Activated CD8-positive, alpha-beta memory T cell treated with anti-CD3 and anti-CD28 coated beads for 48 hours (primary cell): Measurements from ENCODE around the gene ANAPC16.
"Not testable (repeated sequence)": the region's sequence is repeated elsewhere in the genome, so short reads cannot be mapped to it uniquely, and the experiment has no call there.

Source experiments
- DNase-seq, 3 experiments: peaks; one replicate each; pipeline ENCODE4 v3.0.0-alpha.2; 2020; ENCODE audit warnings: low read depth in 2 of 3, low spot score in 2 of 3

Gene ANAPC16

DNA sequence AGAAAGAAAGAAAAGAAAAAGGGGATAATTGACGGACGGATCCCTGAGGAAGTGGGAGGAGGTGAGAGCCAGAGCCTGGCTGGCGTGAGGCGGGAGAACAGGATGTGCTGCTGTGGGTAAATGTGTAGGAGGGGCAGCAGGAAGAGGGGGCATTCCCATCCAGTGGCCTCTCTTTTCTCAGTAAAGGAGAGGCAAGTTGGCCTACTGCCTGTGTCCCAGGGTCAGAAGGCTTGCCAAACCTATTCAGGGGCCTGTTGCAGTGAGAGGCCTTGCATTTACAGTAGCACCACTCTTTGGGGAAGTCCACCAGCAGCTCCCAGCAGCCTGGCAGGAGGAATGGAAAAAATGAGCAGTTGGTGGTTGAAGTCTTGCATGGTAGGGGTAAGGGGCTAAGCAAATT is 26.9 kb downstream of the ANAPC16 start:
- DNase-seq = no peak

DNA sequence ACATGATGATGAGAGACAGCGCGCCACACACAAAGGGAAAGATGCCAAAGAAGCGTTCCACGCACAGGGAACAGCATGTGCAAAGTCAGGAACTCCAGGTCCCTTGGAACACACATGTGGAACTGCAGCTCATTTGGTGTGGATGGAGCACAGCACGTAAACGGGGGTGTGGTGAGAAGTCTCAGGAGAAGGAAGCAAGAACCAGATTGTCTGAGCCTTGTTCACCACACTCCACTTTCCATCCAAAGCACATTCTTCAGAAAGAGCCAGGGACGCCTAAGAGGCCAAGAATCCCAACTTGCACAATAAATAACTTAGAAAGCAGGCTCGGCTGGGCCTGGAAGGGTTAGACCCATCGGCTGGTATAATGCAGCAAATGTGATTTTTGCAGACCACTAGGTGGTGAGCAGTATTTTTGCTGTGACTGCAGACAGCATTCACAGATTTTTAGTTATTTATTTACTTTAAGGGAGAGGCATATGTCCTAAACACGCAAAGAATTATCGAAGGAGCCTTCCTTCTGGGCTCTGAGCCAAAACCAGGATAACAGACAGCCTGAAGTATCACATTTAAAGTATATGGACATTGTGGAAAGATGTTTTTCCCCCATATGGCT is 28.1 kb downstream of the ANAPC16 start:
- no peak for DNase-seq

DNA sequence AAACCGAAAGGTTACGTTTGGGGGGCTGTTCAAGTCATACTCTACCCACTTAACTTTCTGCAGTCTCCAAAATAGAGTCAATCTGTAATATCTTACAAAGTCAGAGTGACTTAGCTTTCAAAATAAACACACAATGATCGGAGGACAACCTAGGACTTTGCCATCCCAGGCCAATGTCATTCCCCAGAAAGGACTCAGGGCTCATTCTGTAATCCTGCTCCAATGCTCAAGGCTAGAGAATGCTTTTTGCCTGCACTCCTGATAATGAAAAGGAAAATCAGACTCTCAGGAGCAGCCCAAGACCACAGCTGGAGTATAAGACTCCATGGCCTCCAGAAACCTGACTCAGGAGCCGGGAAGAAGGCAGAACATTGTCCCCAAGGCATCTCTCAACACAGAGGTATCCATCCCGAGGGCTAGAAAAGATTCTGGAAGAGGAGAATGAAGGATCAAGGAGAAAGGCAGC is 28.8 kb downstream of the ANAPC16 start:
- no peak for DNase-seq

DNA sequence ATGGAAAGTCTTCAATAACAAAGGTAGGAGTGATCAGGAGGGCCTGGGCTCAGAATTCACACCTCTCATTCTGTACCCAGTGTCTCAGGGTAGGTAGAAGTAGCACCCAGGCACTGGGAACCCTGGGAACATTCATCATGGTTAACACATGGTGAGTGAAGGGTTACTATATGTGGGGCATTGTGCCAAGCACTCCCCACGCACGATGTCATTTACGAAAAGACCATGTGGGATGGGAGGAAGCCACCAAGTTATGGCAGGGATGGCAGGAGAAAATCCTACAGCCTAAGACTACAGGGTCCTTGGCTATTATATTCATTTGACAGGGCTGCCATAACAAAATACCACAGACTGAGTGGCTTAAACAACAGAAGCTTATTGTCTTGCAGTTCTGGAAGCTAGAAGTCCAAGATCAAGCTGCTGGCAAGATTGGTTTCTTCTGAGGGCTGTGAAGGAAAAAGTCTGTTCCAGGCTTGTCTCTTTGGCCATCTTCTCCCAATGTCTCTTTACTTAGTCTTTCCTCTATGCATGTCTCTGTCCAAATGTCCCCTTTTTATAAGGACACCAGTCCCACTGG is 30.2 kb downstream of the ANAPC16 start:
- DNase-seq = no peak

DNA sequence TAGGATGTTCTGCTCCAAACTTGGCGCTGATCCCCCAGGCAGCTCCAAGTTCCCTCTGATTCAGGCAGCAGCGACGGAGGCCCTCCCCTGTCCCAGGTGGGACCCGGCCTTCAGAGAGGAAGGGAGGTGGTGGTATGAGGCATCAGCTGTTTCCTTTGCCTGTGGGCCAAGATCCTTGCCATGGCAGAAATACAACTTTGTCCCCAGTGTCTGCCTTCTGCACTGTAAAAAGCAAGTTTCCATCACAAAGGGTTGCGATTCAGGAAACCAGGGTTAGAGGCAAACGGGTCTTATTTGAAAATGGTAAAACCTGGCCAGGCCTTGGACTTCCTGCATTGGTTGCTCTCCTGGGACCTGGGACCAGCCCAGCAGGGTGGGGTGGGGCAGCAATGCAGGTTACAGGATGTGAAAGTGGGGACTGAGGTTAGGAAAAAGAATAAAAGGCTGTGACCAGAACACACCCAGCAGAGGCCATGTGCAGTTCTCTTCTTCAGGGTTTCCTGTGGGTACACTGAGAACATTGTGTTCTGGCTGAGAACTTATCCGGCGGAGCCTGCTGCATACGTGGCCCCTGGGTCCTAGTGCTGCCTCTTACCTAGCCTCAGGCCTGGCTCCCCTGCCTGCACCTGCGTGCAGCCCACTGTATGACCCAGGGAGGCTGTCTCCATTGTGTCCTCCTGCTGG is 32.8 kb downstream of the ANAPC16 start:
- DNase-seq = peak in 1 of 3 experiments; percentile 51

DNA sequence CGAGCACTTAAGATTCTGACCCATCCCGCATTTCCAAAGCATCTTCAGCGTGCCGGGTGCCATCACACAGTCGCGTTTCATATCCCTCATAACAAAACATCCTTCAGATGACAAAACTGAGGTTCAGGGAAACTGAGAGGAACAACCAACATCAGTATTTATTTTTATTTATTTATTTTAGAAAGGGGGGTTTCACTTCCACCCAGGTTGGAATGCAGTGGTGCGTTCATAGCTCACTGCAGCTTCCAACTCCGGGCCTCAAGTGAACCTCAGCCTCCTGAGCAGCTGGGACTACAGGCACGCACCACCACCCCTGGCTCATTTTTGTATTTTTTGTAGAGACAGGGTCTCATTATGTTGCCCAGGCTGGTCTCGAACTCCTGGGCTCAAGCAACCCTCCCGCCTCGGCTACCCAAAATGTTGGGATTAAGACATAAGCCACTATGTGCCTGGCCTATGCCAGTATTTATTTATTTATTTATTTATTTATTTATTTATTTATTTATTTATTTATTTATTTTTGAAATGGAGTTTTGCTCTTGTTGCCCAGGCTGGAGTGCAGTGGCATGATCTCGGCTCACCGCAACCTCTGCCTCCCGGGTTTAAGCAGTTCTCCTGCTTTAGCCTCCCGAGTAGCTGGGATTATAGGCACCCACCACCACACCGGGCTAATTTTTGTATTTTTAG is 33.5 kb downstream of the ANAPC16 start:
- not testable (repeated sequence) for DNase-seq

DNA sequence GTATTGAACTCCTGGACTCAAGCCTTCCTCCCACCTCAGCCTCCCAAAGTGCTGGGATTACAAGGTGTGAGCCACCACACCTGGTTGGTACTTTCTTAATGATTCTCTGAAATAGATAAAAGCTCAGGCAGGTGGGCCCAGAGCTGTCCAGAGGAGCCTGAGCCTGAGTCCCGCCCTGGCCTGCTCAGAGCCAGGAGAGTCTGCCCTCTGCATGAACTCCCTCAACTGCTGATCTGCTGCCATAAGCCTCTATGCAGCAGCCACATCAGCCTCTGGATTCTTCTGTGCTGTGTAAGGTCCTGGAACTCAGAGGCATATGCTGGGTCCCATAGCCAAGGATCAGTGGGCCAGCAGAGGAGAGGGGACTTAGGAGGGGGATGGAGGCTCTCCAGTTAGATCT is 34.9 kb downstream of the ANAPC16 start:
- no peak for DNase-seq

DNA sequence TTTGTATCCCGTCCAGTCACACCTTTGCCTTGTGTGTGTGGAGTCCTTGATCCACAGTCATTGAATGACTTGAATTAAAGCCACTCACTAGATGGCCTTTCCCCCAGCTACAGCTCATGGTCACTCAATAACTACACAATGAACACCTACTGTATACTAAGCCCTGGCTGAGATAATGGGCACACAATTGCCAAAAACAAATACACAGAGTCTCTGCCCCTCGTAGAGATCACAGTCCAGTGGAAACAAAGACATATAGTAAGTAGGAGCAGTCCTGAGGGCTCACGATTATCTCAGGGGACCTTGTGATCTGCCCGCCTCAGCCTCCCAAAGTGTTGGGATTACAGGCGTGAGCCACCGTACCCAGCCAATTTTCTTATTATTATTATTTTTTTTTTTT is 35.8 kb downstream of the ANAPC16 start:
- no peak for DNase-seq

DNA sequence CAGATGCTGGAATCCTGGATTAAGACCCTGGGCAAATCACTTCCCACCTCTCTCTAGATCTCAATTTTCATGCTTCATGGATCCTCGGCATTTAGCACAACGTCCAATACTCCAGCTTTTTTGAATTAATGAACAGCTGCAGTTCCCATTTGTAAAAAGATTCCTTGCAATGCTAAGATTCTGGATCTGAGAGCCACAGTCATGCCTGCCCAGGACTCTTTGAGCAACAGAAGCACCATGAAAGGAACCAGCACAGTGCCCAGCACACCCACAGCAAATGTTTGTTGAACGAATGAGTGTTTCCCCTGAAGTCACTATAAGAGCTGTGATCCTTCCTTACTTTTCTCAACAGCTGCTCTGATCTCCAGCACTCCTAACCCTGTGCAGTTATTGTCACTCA is 37.2 kb downstream of the ANAPC16 start:
- no peak for DNase-seq

DNA sequence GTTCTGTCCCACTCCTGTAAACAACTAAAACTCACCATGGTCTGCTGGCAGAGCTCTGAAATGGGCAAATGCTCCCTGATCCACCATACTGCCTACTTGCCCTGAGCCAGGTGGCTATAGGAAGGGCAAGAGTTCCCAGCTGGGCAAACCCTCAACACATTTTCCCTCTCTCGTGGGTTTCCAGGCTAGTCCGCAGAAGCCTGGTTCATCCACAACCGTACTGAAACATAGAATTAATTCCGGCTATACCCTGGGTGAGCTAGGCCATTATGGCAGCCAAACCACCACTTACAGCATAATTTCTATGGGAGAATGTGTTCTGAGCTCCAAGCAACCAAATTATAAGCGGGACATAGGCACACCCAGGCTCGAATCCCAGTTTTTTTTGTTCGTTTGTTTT is 37.8 kb downstream of the ANAPC16 start:
- no peak for DNase-seq

DNA sequence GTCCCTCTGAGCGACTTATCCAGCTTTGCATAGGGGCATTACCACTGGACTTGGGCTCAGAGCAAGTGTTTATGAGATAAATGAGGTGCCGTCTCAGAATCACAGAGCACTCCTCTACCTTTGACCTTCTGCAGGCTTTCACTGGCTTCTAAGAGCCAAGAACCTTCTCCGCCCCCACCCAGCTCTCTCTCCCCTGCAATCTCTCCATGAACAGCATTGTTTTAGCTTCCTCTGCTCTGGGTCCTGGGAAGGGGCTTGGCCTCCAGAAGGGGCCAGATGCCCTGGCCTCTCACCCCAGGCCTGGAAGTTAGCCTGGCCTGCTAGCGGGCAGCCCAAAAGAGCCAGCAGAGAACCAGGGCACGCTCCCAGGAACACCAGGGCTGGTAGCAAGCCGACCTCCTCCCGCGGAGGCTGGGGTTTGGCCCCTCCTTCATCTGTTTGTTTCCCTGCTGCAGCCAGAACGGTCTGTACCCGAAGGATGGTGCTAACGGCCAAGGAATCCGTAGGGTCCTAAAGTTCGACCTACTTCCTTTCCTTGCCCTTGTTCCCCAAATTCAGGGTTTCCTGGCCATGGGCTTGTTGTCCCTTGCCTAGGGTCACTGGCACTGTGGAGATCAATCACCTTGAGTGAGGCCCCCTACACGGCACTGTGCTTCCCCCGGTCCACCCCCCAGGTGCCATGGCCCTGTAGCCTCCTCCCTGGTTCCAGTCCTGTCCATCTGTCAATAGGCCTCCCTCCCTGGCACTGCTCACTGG is 39.2 kb downstream of the ANAPC16 start:
- DNase-seq = no peak

DNA sequence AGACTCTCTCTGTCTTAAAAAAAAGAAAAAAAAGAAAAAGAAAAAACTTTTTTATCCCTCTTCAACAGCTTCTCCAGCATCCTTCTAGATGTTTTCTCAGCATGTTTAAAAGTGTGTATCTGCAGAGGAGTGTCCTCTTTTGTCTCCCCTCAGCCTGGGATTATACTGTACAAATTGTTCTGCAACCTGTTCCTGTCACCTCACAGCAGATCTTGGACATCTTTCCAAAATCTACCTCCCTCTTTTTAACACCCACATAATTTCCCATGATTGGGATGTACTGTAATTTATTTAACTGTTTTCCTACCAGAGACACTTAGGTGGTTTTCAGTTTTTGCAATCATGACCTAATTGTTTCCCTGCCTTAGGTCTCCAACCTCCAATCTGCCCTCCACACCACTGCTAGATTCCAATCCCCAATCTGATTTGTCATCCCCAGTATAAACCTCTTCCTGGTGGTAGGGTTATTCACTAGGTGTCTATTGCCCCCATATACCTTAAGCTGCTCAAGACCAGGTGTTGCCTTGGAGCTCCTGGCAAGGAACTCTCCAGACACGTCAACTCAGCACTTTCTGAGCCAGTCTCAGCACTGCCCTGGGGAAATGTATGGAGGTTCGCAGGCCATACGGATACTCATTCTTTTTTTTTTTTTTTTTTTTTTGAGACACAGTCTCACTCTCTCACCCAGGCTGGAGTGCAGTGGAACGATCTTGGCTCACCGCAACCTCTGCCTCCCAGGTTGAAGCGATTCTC is 40.3 kb downstream of the ANAPC16 start:
- DNase-seq = no peak

DNA sequence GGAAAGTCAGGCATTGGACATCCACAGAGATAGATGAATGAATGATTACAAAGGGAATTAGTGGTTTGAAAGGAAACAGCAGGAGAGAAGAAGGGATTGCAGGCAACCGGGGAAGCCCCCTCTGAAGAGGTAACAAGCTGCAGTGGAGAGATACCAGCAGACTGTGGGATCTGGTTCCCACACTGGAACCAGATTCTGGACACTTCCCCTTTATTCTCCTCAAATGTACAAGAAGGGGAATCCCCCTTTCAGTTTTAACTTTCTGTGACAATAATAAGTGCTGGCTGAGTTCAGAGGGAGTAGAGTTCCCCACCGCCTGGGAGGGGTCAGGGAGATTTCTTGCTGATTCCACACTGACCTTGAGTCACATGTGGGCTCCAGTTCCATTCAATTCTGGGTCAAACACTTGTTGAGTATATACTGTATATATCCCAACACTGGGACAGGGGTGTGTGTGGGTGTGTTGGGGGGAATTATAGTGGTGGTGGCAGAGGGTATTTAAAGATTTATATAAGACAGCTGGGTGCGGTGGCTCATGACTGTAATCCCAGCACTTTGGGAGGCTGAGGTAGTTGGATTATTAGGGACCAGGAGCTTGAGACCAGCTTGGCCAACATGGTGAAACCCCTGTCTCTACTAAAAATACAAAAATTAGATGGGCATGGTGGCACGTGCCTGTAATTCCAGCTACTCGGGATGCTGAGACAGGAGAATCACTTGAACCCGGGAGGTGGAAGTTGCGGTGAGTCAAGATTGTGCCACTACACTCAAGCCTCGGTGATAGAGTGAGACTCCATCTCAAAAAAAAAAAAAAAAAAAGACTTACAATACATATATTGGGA is 41.5 kb downstream of the ANAPC16 start:
- no peak for DNase-seq

DNA sequence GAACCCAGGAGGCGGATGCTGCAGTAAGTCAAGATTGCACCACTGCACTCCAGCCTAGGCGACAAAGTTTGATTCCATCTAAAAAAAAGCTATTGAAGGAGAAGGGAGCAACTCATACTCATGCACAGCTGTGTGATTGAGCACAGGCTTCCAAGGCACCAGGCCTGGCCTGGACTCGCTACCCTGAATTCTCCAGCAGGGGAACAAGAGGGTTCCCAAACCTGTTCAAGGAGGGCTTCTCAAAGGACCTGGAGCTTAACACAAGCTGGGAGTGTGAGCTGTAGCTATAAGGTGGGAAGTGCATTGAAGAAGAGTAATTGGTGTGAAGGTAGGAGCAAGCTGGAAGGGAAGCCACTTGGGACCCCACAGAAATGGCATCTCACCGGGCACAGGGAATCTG is 42.8 kb downstream of the ANAPC16 start:
- no peak for DNase-seq

DNA sequence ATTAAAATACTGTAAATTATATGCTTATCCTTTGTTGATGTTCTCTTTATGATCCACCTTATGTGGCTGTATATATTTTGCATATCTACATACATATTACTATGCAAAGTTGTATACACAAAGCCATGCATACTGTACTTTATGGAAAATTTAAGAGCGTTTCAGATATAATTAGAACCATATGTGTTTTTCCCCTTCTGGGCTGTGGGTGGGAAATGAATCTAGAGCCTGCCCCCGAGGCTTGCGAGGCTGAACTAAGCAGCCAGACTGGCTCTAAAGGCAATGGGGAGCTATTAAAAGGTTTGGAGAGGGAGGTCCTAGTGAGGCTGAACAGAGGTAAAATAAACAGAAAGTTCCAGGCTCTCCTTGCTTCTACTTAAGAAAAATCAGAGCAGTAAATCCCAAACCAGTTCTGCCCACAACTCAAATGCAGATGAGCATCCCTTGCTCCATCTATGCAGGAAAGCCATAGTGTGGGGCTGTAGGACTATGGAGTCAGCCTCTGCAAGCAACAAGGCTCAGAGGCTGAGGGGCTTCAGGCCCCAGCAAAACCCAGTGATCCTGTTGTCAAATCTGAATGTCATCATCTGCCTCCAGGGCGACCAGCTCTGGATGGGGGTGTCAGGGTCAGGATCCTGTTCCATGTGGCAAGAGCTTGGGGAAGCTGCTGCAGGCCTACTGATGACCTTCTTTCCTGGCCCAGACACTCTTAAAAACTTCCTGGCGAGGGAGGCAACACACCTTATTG is 43.9 kb downstream of the ANAPC16 start:
- no peak for DNase-seq

DNA sequence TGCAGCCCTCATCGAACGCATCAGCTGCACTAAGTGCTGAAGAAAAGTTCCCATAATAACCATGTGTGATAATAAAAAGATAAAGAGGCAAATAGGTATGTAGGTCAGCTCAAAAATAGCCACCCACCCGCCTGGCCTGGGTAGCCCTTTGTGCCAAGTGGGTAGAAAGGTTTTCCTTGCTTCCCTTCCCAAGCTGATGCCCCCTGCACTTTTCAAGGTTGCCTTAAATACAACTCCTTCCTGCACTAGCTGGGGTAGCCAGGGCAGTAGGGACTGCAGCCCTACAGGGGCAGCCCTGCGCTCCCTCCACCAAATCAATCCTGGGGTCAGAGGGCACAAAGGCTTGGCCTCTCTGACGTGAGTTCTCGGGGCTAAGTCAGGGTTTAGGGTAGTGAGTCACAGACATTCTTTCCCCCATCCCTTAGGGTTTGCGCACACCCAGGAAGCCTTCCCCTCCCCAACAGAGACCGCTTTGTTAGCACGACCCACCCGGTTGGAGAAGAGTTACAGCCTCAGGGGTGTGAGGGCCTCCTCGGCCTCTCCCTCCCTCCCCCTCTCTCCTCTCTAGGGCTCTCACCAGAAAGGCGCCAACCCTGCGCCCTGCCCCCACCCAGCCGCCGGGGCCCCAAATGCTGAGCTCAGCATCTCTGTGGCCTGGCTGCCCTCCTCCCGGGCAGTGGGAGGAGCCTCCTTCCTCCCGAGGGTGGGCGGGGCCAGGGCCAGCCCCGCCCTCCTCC is 44.6 kb downstream of the ANAPC16 start:
- peak; percentile 84 to 92 (median 86) for DNase-seq

DNA sequence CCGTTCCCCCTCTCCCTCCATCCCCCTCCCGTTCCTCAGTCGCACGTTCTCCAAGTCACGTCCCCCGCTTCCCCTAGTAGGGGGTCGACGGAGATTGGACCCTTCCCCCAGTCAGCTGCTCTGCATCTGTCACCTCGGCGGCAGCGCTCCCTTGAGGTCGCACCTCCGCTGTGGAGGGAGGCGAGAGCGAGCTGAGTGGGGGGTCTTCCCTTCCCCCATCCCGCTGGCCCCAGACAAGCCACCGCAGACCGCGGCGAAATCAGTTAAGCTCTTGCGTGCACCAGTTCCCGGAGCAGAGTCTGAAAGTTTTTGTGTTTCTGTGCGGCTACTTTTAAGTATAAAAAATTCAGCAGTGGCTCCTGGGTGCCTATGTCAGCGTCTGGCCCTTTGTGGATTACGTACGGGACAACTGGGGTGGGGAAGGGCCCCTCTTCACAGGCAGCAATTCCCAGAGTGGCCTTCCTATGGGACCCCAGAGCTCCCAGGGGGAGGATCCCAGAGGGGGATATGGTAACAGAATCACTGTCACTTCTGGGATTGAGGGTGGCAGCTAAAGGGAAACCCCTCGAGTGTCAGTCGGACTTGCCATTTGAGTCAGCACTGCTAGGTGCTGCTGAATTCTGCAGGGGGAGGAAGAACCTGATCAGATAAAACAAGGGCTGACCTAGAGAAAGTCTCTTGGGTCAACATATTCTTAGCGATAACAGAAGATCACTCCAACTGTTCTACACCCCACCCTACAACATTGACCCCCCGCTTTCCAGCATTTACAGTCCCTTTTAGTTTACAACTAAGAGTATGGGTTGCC is 45.4 kb downstream of the ANAPC16 start:
- DNase-seq = peak in 1 of 3 experiments; percentile 57
